NT2/D1 (cell line): ENCODE measurements around the gene STX12.

ENCODE experiments used
- SUZ12 ChIP-seq: IDR thresholded peaks from 2 replicates; pipeline ENCODE4 v1.6.1; 2011; ENCODE audit not compliant: insufficient read length, insufficient read depth; ENCODE audit errors: extremely low read depth
- YY1 ChIP-seq: IDR thresholded peaks from 2 replicates; pipeline ENCODE4 v1.6.1; 2011; ENCODE audit not compliant: insufficient read length, insufficient read depth
- ZNF274 ChIP-seq: IDR thresholded peaks from 2 replicates; pipeline ENCODE4 v1.6.1; 2011; ENCODE audit warnings: mild to moderate bottlenecking, low read depth, low read length

DNA sequence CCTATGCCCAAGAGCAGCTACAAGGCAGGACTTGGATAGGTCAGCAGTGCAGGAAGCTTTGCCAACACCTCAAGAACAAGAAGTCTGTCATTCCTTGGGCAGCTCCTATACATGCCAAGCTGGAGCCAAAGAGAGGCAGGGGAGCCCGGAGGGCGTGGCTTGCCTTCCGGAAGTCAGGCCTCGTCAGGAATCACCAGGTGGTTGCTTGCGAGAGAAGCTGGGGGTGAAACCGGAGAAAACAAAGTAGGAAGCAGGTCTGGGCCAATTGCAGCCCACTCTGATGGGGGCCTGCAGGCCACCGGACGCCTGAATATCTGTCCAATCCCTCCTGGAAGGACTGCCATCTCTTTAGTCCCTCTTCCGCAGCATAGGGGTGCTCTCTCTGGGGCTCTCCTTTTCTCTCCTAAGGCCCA is 48.1 kb upstream of the STX12 start:
- TF ChIP-seq YY1 (no peak), ZNF274 (no peak), SUZ12 (no peak)
